Ishikawa (cell line): ENCODE results near the gene RGL1.

Source experiments
- CEBPB ChIP-seq: IDR thresholded peaks from 2 replicates; pipeline ENCODE4 v1.6.1; 2012
- CREB1 ChIP-seq: IDR thresholded peaks from 2 replicates; pipeline ENCODE4 v1.6.1; 2012; ENCODE audit warnings: low read depth
- EGR1 ChIP-seq: IDR thresholded peaks from 2 replicates; pipeline ENCODE4 v1.6.1; 2012
- EP300 ChIP-seq: IDR thresholded peaks from 2 replicates; pipeline ENCODE4 v1.6.1; 2012; ENCODE audit warnings: borderline replicate concordance
- FOXM1 ChIP-seq: IDR thresholded peaks from 2 replicates; pipeline ENCODE4 v1.6.1; 2012; ENCODE audit warnings: low read depth, borderline replicate concordance
- NFIC ChIP-seq: IDR thresholded peaks from 2 replicates; pipeline ENCODE4 v1.6.1; 2012
- RAD21 ChIP-seq: IDR thresholded peaks from 2 replicates; pipeline ENCODE4 v1.6.1; 2012; ENCODE audit warnings: low read depth
- TAF1 ChIP-seq: IDR thresholded peaks from 2 replicates; pipeline ENCODE4 v1.6.1; 2012; ENCODE audit warnings: low read depth, mild to moderate bottlenecking
- TCF12 ChIP-seq: IDR thresholded peaks from 2 replicates; pipeline ENCODE4 v1.6.1; 2012; ENCODE audit warnings: low read depth
- TEAD4 ChIP-seq: IDR thresholded peaks from 2 replicates; pipeline ENCODE4 v1.6.1; 2012
- YY1 ChIP-seq: IDR thresholded peaks from 2 replicates; pipeline ENCODE4 v1.6.1; 2012; ENCODE audit warnings: low read depth
- ZBTB7A ChIP-seq: IDR thresholded peaks from 2 replicates; pipeline ENCODE4 v1.6.1; 2012; ENCODE audit warnings: low read depth
- TF ChIP-seq, protein P1 (sequence below): IDR thresholded peaks from 2 replicates; pipeline ENCODE4 v1.6.1; 2012
- TF ChIP-seq, protein P2 (sequence below): IDR thresholded peaks from 2 replicates; pipeline ENCODE4 v1.6.1; 2012
- TF ChIP-seq, protein P3 (sequence below): IDR thresholded peaks from 2 replicates; pipeline ENCODE4 v1.6.1; 2012; ENCODE audit warnings: low read depth, mild to moderate bottlenecking

The RGL1 gene

DNA sequence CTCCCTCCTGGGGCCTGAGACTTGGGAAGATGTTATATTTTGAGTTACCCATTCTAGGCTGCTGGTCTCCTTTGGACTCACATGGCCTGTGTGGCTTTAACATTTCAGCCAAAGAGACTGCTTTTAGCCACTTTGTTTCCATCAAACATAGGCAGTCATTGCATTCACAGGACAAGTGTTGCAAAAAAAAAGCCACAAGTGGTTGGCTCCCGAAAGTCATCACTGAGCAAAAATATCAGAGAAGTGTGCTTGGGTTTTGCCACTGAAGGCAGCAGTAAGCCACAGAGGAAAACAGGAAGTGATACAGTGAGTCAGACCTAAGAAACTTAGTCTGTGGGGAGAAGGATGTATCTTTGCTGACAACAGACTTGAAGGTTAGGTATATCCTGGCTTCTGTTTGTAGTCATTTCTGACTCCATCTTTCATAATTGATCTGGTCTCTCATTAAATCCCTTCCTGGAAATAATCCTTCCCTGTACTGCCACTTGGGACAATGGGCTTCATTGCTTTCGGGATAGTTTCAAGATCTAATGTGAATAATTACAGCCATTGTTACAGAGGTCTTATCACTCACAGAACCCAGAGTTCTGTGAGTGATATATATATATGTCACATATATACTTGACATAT lies 151.8 kb downstream of the RGL1 start:
- TF ChIP-seq RAD21 (peak; percentile 15; the same call in 1 of the 2 replicates), EP300 (no peak)

DNA sequence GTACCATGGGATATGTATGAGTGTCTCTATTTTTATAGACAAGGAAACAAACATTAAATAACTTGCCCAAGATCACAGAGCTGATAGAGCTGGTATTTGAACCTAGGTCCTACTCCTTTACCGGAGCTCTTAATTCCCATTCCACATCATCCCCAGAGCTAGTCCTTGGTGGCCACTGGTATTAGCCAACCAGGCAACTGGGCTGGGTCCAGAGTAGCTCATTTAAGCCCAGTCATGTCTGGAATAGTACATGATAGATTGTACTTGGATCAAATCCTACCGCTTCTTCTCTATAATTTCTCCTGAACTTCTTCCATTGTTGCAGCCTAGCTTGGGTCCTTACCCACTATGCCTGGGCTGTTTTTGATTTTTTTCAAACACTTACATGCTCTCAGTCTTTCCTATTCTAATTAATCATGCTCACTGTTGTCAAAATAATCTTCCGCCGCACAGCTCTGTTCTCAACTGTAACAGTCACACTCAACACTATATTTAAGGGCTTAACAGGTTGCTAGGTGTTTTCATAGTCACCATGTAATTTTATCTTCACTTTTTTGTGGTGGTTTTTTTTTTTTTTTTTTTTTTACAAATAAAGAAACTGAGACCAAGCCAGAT lies 152.4 kb downstream of the RGL1 start:
- TF ChIP-seq, protein P1, sequence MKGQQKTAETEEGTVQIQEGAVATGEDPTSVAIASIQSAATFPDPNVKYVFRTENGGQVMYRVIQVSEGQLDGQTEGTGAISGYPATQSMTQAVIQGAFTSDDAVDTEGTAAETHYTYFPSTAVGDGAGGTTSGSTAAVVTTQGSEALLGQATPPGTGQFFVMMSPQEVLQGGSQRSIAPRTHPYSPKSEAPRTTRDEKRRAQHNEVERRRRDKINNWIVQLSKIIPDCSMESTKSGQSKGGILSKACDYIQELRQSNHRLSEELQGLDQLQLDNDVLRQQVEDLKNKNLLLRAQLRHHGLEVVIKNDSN = no peak
- TF ChIP-seq EP300 (no peak), ZBTB7A (no peak), TAF1 (no peak), YY1 (no peak), RAD21 (no peak), CREB1 (no peak), EGR1 (no peak), FOXM1 (no peak), CEBPB (no peak), TCF12 (no peak)
- TF ChIP-seq, protein P2, sequence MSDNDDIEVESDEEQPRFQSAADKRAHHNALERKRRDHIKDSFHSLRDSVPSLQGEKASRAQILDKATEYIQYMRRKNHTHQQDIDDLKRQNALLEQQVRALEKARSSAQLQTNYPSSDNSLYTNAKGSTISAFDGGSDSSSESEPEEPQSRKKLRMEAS = no peak

DNA sequence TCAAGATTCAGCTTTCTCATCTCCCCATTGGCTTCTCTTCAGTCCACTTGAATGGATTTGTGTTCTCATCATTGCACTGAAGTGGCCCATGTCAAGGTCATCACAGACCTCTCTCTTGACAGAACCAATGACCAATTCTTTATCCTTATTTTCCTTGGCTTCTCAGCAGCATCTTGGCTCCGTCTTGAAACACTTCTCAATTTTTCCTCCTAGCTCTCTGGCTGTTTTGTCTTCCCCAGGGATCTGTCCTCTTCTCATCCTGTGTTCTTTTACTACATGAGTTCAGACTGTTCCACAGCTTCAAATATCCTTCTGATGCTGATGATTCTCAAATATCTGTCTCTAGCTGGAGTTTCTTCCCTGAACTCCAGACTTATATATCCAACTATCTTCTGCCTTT lies 154.0 kb downstream of the RGL1 start:
- TF ChIP-seq, protein P2 = no peak
- TF ChIP-seq EP300 = no peak
- no peak for TF ChIP-seq RAD21

DNA sequence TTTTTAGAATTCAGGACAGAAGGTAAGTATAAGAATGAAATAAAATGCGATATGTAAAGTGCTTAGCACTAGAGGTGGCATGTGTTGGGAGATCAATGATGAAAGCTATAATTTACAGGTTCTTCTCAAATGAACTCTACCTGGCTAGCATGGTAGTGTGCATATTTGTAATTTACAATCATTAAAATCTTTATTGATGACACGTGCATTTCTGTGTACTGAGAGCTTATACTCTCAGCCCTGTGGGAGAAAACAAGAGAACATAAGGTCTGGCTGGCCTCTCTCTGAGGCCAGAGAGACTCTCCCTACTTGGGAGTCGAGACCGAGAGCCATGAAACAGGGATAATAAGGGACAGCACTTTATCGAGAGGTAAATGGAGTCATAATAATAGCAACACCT lies 156.2 kb downstream of the RGL1 start:
- TF ChIP-seq NFIC (no peak), TCF12 (no peak), TAF1 (no peak), EGR1 (no peak), ZBTB7A (no peak), FOXM1 (no peak), RAD21 (no peak), TEAD4 (no peak), CEBPB (no peak), CREB1 (no peak), EP300 (no peak)
- TF ChIP-seq, protein P1 = no peak
- TF ChIP-seq, protein P3, sequence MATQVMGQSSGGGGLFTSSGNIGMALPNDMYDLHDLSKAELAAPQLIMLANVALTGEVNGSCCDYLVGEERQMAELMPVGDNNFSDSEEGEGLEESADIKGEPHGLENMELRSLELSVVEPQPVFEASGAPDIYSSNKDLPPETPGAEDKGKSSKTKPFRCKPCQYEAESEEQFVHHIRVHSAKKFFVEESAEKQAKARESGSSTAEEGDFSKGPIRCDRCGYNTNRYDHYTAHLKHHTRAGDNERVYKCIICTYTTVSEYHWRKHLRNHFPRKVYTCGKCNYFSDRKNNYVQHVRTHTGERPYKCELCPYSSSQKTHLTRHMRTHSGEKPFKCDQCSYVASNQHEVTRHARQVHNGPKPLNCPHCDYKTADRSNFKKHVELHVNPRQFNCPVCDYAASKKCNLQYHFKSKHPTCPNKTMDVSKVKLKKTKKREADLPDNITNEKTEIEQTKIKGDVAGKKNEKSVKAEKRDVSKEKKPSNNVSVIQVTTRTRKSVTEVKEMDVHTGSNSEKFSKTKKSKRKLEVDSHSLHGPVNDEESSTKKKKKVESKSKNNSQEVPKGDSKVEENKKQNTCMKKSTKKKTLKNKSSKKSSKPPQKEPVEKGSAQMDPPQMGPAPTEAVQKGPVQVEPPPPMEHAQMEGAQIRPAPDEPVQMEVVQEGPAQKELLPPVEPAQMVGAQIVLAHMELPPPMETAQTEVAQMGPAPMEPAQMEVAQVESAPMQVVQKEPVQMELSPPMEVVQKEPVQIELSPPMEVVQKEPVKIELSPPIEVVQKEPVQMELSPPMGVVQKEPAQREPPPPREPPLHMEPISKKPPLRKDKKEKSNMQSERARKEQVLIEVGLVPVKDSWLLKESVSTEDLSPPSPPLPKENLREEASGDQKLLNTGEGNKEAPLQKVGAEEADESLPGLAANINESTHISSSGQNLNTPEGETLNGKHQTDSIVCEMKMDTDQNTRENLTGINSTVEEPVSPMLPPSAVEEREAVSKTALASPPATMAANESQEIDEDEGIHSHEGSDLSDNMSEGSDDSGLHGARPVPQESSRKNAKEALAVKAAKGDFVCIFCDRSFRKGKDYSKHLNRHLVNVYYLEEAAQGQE = no peak
- TF ChIP-seq, protein P2 = no peak

DNA sequence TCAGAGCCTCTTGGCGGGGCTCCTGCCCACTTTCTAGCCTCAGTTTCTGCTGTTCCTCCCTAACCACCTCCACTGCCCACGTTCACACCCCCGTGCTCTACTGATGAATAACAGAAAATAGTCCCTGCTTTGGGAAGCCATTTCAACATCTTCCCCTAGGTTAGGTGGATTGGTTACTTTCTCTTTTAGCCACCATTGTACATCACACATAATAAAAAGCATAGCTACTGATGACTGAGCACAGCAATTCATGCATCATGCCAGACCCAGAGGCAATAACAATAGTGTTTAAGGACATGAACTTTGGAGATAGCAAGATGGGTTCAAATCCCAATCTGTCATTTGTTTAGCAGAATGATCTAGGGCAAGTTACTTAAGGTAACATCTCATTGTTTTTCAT lies 158.0 kb downstream of the RGL1 start:
- TF ChIP-seq FOXM1 = no peak
- no peak for TF ChIP-seq YY1
- TF ChIP-seq NFIC = no peak
- no peak for TF ChIP-seq ZBTB7A
- TF ChIP-seq TEAD4 = no peak
- TF ChIP-seq CEBPB = no peak
- TF ChIP-seq CREB1 = no peak
- no peak for TF ChIP-seq TAF1
- TF ChIP-seq, protein P1 = no peak
- no peak for TF ChIP-seq TCF12

DNA sequence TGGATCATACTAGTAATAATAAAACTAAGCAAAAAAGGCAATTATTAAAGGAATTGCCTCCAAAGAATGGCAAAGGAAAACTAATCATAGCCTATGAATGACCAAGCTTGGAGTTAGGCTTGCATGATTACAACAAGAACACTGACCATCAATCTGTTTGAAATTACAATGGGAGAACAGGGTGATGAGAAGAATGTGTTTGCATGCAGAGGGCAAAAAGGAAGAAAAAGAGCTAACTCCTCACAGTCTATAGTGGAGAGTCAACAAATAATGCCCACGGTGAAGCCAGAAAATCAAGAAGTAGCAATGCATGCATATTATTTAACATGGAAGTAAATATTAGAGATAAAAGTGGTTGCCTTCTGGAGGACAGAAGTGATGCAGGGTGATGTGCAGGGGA lies 160.8 kb downstream of the RGL1 start:
- no peak for TF ChIP-seq CREB1
- TF ChIP-seq TEAD4 = no peak
- TF ChIP-seq ZBTB7A = no peak
- no peak for TF ChIP-seq EP300
- no peak for TF ChIP-seq FOXM1
- TF ChIP-seq, protein P1 = no peak
- no peak for TF ChIP-seq EGR1
- TF ChIP-seq, protein P2 = no peak
- no peak for TF ChIP-seq TCF12
- TF ChIP-seq CEBPB = no peak
- TF ChIP-seq NFIC = no peak
- TF ChIP-seq, protein P3 = no peak
